H1 (cell line): ENCODE data around the gene LMAN1L. TPM values are rescaled to one million over a fixed set of nuclear protein-coding genes. Genes with fewer than 3 reads are reported as not detected.

Experiments used
- CTCF ChIA-PET: fragments of 300-600 bp; sonication (Branson Sonifier 250); formaldehyde crosslinking; loops from one replicate; lab custom pipeline; 2021; ENCODE audit not compliant: partially characterized antibody; lab: Charles Lee
- POLR2A ChIA-PET: fragments of 300-600 bp; sonication (Branson Sonifier 250); formaldehyde crosslinking; loops from one replicate; lab custom pipeline; 2021; ENCODE audit warnings: inconsistent platforms; ENCODE audit not compliant: partially characterized antibody; lab: Charles Lee
- DNase-seq, 2 experiments: peaks; one replicate each; pipeline versions ENCODE4 v3.0.0 to v3.0.0-alpha.2; 2010 to 2022; ENCODE audit warnings: low spot score in 2 of 2, low read depth in 1 of 2, mixed read lengths in 1 of 2
- FAIRE-seq: peaks from 2 replicates; lab custom pipeline; 2011; peaks lifted over from hg19 to GRCh38; lab: Jason Lieb, UNC
- H2AFZ ChIP-seq: 2 replicates; pipeline ENCODE4 v1.8.1; 2012; ENCODE audit warnings: low read length, inconsistent platforms
- H2AK5ac ChIP-seq: 2 replicates; pipeline ENCODE4 v1.6.1; 2013; ENCODE audit warnings: low read depth, low read length
- H2BK120ac ChIP-seq: replicated peaks from 2 replicates; pipeline ENCODE3; 2013; ENCODE audit warnings: low read depth, low read length, inconsistent platforms
- H2BK12ac ChIP-seq: 2 replicates; pipeline ENCODE4 v1.6.1; 2013; ENCODE audit warnings: low read depth, low read length
- H2BK15ac ChIP-seq: 2 replicates; pipeline ENCODE4 v1.6.1; 2013; ENCODE audit warnings: low read length
- H2BK20ac ChIP-seq: 2 replicates; pipeline ENCODE4 v1.6.1; 2013; ENCODE audit warnings: low read length
- H2BK5ac ChIP-seq: 2 replicates; pipeline ENCODE4 v1.6.1; 2013; ENCODE audit warnings: low read depth, low read length
- H3K14ac ChIP-seq: 2 replicates; pipeline ENCODE4 v1.6.1; 2013; ENCODE audit warnings: inconsistent platforms; ENCODE audit not compliant: insufficient read length
- H3K18ac ChIP-seq: 2 replicates; pipeline ENCODE4 v1.6.1; 2013; ENCODE audit warnings: low read length; ENCODE audit errors: extremely low read depth
- H3K23ac ChIP-seq: 2 replicates; pipeline ENCODE4 v1.6.1; 2013; ENCODE audit warnings: inconsistent platforms; ENCODE audit not compliant: insufficient read length
- H3K23me2 ChIP-seq: 2 replicates; pipeline ENCODE4 v1.6.1; 2013; ENCODE audit warnings: low read depth, low read length
- H3K27ac ChIP-seq: 2 replicates; pipeline ENCODE4 v1.6.1; 2011; ENCODE audit warnings: low read depth, low read length, inconsistent platforms
- H3K27me3 ChIP-seq, 4 experiments: replicated peaks in 1 of 4; 1 replicate in 1 of 4; 2 replicates in 3 of 4; pipeline versions ENCODE4 v1.6.1 to v1.8.1; 2011 to 2013; ENCODE audit warnings: low read length in 3 of 4, mild to moderate bottlenecking in 3 of 4, inconsistent platforms in 2 of 4, mixed read lengths in 2 of 4, moderate library complexity in 1 of 4; ENCODE audit not compliant: control insufficient read depth in 3 of 4, insufficient read depth in 3 of 4; ENCODE audit errors: extremely low read depth in 1 of 4
- H3K36me3 ChIP-seq, 4 experiments: 2 replicates each; pipeline versions ENCODE4 v1.6.1 to v1.8.1; 2011 to 2013; ENCODE audit warnings: mild to moderate bottlenecking in 4 of 4, low read length in 3 of 4, moderate library complexity in 2 of 4, control low read depth in 1 of 4, inconsistent platforms in 1 of 4; ENCODE audit not compliant: insufficient read depth in 4 of 4, control insufficient read depth in 2 of 4
- H3K4ac ChIP-seq: replicated peaks from 2 replicates; pipeline ENCODE3; 2013; ENCODE audit warnings: low read length, low read depth, mixed read lengths, inconsistent platforms; ENCODE audit not compliant: insufficient read length
- H3K4me1 ChIP-seq, 4 experiments: replicated peaks in 1 of 4; 1 replicate in 1 of 4; 2 replicates in 3 of 4; pipeline versions ENCODE4 v1.6.1 to v1.8.1; 2011 to 2013; ENCODE audit warnings: low read length in 3 of 4, inconsistent platforms in 2 of 4, mixed read lengths in 1 of 4; ENCODE audit not compliant: insufficient read depth in 4 of 4, control insufficient read depth in 3 of 4
- H3K4me2 ChIP-seq, 2 experiments: 2 replicates each; pipeline versions ENCODE4 v1.6.1 to v1.8.1; 2011 to 2013; ENCODE audit warnings: low read depth in 2 of 2, low read length in 2 of 2, control low read depth in 1 of 2, inconsistent platforms in 1 of 2, mild to moderate bottlenecking in 1 of 2; ENCODE audit not compliant: insufficient read depth in 1 of 2
- H3K4me3 ChIP-seq, 4 experiments: fragments of 200-600, 300-600 bp in 1 of 4; sonication (generic), shearing (Covaris generic), sonication (Bioruptor Twin) in 1 of 4; 2 replicates each; pipeline versions ENCODE4 v1.5.1 to v1.8.1; 2011 to 2016; ENCODE audit warnings: low read length in 4 of 4, low read depth in 3 of 4, control low read depth in 2 of 4, inconsistent platforms in 2 of 4, mild to moderate bottlenecking in 2 of 4, mixed read lengths in 1 of 4, moderate library complexity in 1 of 4; ENCODE audit not compliant: insufficient read depth in 2 of 4; ENCODE audit errors: extremely low read depth in 1 of 4
- H3K56ac ChIP-seq: replicated peaks from 2 replicates; pipeline ENCODE3; 2013; ENCODE audit warnings: low read depth, mild to moderate bottlenecking, mixed read lengths, low read length, inconsistent platforms; ENCODE audit not compliant: insufficient read length
- H3K79me1 ChIP-seq: 2 replicates; pipeline ENCODE4 v1.6.1; 2013; ENCODE audit warnings: low read depth, low read length, control low read depth
- H3K79me2 ChIP-seq, 2 experiments: 2 replicates each; pipeline versions ENCODE4 v1.6.1 to v1.8.1; 2012 to 2013; ENCODE audit warnings: low read length in 2 of 2, mild to moderate bottlenecking in 2 of 2, inconsistent platforms in 1 of 2; ENCODE audit not compliant: insufficient read depth in 2 of 2, control insufficient read depth in 1 of 2
- H3K9ac ChIP-seq, 4 experiments: replicated peaks in 1 of 4; 1 replicate in 1 of 4; 2 replicates in 3 of 4; pipeline versions ENCODE4 v1.6.1 to v1.8.1; 2011 to 2013; ENCODE audit warnings: low read depth in 3 of 4, low read length in 3 of 4, control low read depth in 2 of 4, mild to moderate bottlenecking in 2 of 4, moderate library complexity in 2 of 4, inconsistent platforms in 1 of 4; ENCODE audit errors: extremely low read depth in 1 of 4
- H3K9me3 ChIP-seq, 2 experiments: 2 replicates each; pipeline versions ENCODE4 v1.6.1 to v1.8.1; 2012 to 2013; ENCODE audit warnings: mild to moderate bottlenecking in 2 of 2, moderate library complexity in 2 of 2, control low read depth in 1 of 2, inconsistent platforms in 1 of 2, low read depth in 1 of 2, low read length in 1 of 2, mixed read lengths in 1 of 2; ENCODE audit not compliant: insufficient read depth in 2 of 2
- H4K20me1 ChIP-seq, 2 experiments: replicated peaks in 1 of 2; 2 replicates each; pipeline versions ENCODE3 to v1.8.1; 2011 to 2013; ENCODE audit warnings: inconsistent platforms in 2 of 2, low read length in 2 of 2, mild to moderate bottlenecking in 1 of 2; ENCODE audit not compliant: insufficient read depth in 2 of 2, control insufficient read depth in 1 of 2
- H4K5ac ChIP-seq: 2 replicates; pipeline ENCODE4 v1.6.1; 2013; ENCODE audit warnings: low read length, low read depth, mixed read lengths, inconsistent platforms; ENCODE audit not compliant: insufficient read length
- H4K8ac ChIP-seq: 2 replicates; pipeline ENCODE4 v1.8.0; 2013; ENCODE audit warnings: mild to moderate bottlenecking, moderate library complexity, low read length, inconsistent platforms; ENCODE audit not compliant: insufficient read depth; ENCODE audit errors: extremely low read depth
- H4K91ac ChIP-seq: replicated peaks from 2 replicates; pipeline ENCODE3; 2013; ENCODE audit warnings: low read length, mixed read lengths, inconsistent platforms; ENCODE audit not compliant: insufficient read length
- KDM1A ChIP-seq: fragments of 200-600, 300-600 bp; sonication (generic); IDR thresholded peaks from 2 replicates; pipeline ENCODE4 v1.7.1; 2016; ENCODE audit warnings: mild to moderate bottlenecking, low read length, borderline replicate concordance
- MAFK ChIP-seq: IDR thresholded peaks from 2 replicates; pipeline ENCODE4 v1.6.1; 2012; ENCODE audit warnings: low read depth, mild to moderate bottlenecking, improper control_type of control experiment, low read length
- WGBS, 2 experiments: shearing (Covaris generic) in 1 of 2; methylation state at CpG; one replicate each; pipeline versions ENCODE4 v1.1.6 to v1.1.7; 2013 to 2015; ENCODE audit warnings: low lambda C conversion rate in 2 of 2, mixed read lengths in 2 of 2, inconsistent platforms in 1 of 2, low coverage in 1 of 2, missing lambda C conversion rate in 1 of 2; ENCODE audit not compliant: insufficient replicate concordance in 2 of 2, insufficient coverage in 1 of 2, insufficient read length in 1 of 2; ENCODE audit errors: extremely low coverage in 1 of 2, missing lambda C conversion rate in 1 of 2; 5-methylcytosine and 5-hydroxymethylcytosine counted together
- polyA plus RNA-seq, 7 experiments: library from polyadenylated mRNA; depleted of rRNA in 3 of 7; stranded (reverse) in 5 of 7; unstranded in 2 of 7; fragments of >200 nt in 5 of 7; fragments of 200-250 nt in 2 of 7; gene quantifications; 1 replicate in 5 of 7; 2 replicates in 1 of 7; 4 replicates in 1 of 7; pipeline versions ENCODE4 v1.2.1 to v1.2.3, GENCODE V29; 2011 to 2013; ENCODE audit warnings: missing spikeins in 2 of 7, mixed read lengths in 2 of 7
- total RNA-seq: library from RNA; stranded (reverse); fragmentation: NEBNext Ultra II Directional; extraction: Animal tissue kit (Norgen Biotek cat#: 25700); gene quantifications from 2 replicates; pipeline ENCODE4 v1.2.1, GENCODE V29; 2021

Gene LMAN1L
- total and polyA plus RNA-seq, 2 of the 8 experiments (the other 6 are each of a cell fraction or from before 2014, with no cell fraction given): not detected

- WGBS, 2 experiments: 82% methylated on average over 6 of the region's 6 CpGs; no CpG with 5 or more reads in 1 of the 2 experiments
- POLR2A ChIA-PET: interaction anchor here (0.9 to 1.2 kb wide), 3 partner anchors 14 to 37 kb away, joined by 3 to 4 read pairs (median 3); no protein-coding TSS in a partner anchor
Measured at GRCh38 chr15:74864296-74864695, 51.7 kb downstream of the LMAN1L start.

More at GRCh38 chr15:74864296-74864695, 51.7 kb downstream of the LMAN1L start:
- Histone ChIP-seq H3K79me1 (peaks cover 8% of the 10 kb centered on the region), H2BK20ac (no peak overlapping the region), H2BK15ac (no peak overlapping the region), H3K27me3 (no peaks in the 10 kb centered on the region), H3K14ac (no peak overlapping the region), H3K23ac (no peak overlapping the region), H4K5ac (no peak overlapping the region), H4K8ac (no peak overlapping the region), H4K20me1 (peaks cover 3 to 8% of the 10 kb centered on the region in 2 experiments), H2AK5ac (no peak overlapping the region), H3K4me3 (no peak overlapping the region), H3K4me1 (no peaks in the 10 kb centered on the region), H3K27ac (no peak overlapping the region), H2BK120ac (no peak overlapping the region), H2BK12ac (no peak overlapping the region), H3K36me3 (no peaks in the 10 kb centered on the region), H3K4ac (no peak overlapping the region), H3K56ac (no peak overlapping the region), H2AFZ (no peak overlapping the region), H2BK5ac (no peak overlapping the region; the same call in 1 of the 2 replicates), H3K18ac (no peak overlapping the region), H3K9ac (no peak overlapping the region), H3K4me2 (no peak overlapping the region), H3K23me2 (peaks cover 2% of the 10 kb centered on the region; the same call in 1 of the 2 replicates), H4K91ac (no peak overlapping the region), H3K79me2 (peaks cover 0 to 30% of the 10 kb centered on the region in 2 experiments; a peak in 2 of 4 replicates), H3K9me3 (no peaks in the 10 kb centered on the region)
- FAIRE-seq (no peak), DNase-seq (no peak)
- CTCF ChIA-PET: interaction anchor here (0.7 to 1.2 kb wide), 3 partner anchors 9 to 232 kb away, joined by 3 read pairs; no protein-coding TSS in a partner anchor
- no peak for TF ChIP-seq KDM1A
- no peak for TF ChIP-seq MAFK
